SW 1271 (cell line): Measurements from ENCODE around the gene ATOH8.

ENCODE experiments used
- DNase-seq, 2 experiments: peaks; one replicate each; lab custom pipeline; 2025; lab: John Stamatoyannopoulos, UW

The ATOH8 gene

GRCh38 chr2:85736456-85737355 lies 17.1 kb upstream of the ATOH8 start:
- no peak for DNase-seq

- no peak for DNase-seq
Measured at GRCh38 chr2:85737481-85737880, 16.3 kb upstream of the ATOH8 start.

- no peak for DNase-seq
Measured at GRCh38 chr2:85737961-85738360, 15.8 kb upstream of the ATOH8 start.

GRCh38 chr2:85740193-85740592 lies 13.6 kb upstream of the ATOH8 start:
- DNase-seq = no peak

GRCh38 chr2:85741211-85741832 lies 12.5 kb upstream of the ATOH8 start:
- DNase-seq = no peak

GRCh38 chr2:85741833-85742455 lies 11.8 kb upstream of the ATOH8 start:
- no peak for DNase-seq

- DNase-seq = no peak
Measured at GRCh38 chr2:85743304-85743978, 10.3 kb upstream of the ATOH8 start.

- no peak for DNase-seq
Measured at GRCh38 chr2:85744055-85744454, 9.7 kb upstream of the ATOH8 start.

GRCh38 chr2:85744741-85745601 lies 8.8 kb upstream of the ATOH8 start:
- no peak for DNase-seq

- no peak for DNase-seq
Measured at GRCh38 chr2:85745619-85746018, 8.2 kb upstream of the ATOH8 start.

GRCh38 chr2:85746321-85747004 lies 7.3 kb upstream of the ATOH8 start:
- no peak for DNase-seq

- no peak for DNase-seq
Measured at GRCh38 chr2:85747441-85747840, 6.3 kb upstream of the ATOH8 start.

GRCh38 chr2:85748039-85748734 lies 5.6 kb upstream of the ATOH8 start:
- DNase-seq = no peak

- DNase-seq = no peak
Measured at GRCh38 chr2:85748985-85749875, 4.6 kb upstream of the ATOH8 start.

- peak in 1 of 2 experiments; percentile 43 for DNase-seq
Measured at GRCh38 chr2:85750587-85751575, 2.9 kb upstream of the ATOH8 start.

- DNase-seq = no peak
Measured at GRCh38 chr2:85751627-85752026, 2.2 kb upstream of the ATOH8 start.

GRCh38 chr2:85753035-85753524 lies 711 bp upstream of the ATOH8 start:
- no peak for DNase-seq
